ENCODE measurements around the gene NETO2.

DNA sequence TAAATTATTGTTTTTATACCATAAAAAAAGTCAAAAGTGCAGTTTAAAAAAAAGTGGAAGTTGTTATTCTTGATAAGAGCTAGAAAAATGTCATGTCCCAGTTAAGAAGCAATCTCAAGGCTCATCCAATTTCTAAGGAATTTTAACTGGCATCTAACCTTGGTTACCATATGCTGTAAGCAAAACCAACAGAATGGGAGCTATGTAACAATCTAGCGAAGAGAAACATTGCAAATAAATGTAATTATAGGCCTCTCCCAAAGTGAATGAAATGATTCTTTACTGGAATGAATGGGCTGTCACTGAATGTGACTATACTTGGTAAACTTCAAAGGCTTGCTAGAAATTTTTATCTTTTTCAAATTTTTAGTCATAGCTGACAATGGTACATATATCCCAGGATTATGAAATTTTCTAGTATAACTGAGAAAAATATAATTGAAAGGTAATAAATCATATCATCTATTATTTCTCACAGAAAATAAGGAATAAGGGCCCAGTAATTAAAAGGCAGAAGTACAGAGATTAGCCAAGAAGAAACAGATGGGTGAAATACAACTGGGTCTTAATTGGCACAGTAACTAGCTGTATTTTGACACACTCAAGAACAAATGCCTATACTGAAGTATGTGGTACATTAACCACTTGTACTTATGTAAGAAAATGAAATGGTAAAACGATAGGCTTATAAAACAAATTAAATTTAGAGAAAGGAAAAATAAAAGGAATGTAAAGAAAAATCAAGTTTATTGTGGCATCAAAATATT, 61.5 kb downstream of the NETO2 start:
- TF ChIP-seq, protein P1, sequence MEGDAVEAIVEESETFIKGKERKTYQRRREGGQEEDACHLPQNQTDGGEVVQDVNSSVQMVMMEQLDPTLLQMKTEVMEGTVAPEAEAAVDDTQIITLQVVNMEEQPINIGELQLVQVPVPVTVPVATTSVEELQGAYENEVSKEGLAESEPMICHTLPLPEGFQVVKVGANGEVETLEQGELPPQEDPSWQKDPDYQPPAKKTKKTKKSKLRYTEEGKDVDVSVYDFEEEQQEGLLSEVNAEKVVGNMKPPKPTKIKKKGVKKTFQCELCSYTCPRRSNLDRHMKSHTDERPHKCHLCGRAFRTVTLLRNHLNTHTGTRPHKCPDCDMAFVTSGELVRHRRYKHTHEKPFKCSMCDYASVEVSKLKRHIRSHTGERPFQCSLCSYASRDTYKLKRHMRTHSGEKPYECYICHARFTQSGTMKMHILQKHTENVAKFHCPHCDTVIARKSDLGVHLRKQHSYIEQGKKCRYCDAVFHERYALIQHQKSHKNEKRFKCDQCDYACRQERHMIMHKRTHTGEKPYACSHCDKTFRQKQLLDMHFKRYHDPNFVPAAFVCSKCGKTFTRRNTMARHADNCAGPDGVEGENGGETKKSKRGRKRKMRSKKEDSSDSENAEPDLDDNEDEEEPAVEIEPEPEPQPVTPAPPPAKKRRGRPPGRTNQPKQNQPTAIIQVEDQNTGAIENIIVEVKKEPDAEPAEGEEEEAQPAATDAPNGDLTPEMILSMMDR (conservative IDR thresholded peaks at IDR 0.05), result no peak
- TF ChIP-seq ZFX (IDR thresholded peaks at IDR 0.05), result no peak
